GM21381 (cell line): ENCODE measurements around the gene COX5A.

Source experiments
- ATAC-seq: cut with Tn5 transposase; IDR thresholded peaks from one replicate; pipeline ENCODE4 v1.9.1; 2021; ENCODE audit warnings: mild to moderate bottlenecking, moderate library complexity; ENCODE audit not compliant: unreplicated experiment

Gene COX5A

DNA sequence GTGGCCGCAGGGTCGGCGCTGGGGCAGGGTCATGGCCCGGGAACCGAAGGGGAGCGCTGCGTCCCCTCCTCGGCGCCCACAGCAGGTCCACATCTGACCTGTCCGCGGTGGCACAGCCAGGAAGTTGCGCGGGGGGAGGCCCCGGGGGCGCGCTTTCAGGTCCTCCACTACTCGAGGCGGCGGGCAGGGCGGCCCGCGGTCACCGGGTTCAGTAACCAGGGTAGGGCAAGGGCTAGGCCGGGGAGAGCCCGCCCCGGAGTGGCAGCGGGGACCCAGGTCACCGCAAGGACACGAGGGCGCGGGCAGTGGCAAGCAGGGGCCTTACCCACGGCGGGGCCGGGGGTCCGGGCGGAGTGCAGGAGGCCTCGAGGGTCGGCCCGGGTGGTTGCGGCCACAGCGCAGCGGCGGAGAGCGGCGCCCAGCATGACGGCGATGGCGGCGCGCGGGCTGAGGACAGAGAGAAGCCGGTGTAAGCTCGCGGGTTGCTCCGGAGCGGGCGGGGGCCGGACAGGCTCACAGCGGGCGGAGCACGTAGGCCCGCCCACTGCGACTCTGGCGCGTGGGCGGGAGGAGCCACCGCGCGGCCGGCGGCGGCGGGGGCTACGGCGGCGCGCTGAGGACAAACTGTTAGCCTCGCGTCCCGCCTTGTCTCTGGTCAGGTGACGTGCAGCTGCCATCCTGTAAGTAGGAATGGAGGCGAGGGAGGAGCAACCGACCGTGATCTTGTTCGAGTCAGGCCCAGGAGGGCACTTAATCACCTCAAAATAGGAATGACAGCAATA, at the start of gene COX5A:
Gene COX5A, minus strand, starts transcription at position 484 of the 782 bp plus-strand sequence. Its CDS starts 59 bp downstream, at position 425.
- peak; percentile 84 for ATAC-seq

DNA sequence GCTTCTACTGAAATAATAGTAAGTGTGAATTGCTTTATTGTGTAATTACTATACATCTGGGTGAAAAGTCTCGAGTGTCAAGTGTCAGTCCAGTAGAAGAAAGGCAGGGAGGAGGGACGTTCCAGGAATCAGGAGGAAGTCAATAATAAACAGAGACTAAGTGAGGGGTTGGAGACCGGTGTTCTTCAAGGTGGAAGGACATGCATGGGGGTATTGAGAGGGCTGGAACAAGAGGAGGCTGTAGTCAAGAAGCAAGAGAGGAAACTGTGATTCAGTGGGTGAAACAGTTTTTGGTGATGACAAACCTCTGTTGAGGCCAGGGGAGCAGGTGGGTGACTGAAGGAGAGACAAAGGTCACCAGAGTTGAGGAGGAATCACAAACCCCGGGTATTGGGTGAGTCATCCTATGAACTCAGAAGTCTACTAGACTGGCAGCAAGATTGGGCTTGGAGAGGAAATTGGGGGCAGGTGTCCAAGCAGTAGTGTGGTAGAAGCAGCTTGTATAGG, 45.9 kb upstream of the COX5A start:
- ATAC-seq, result no peak

DNA sequence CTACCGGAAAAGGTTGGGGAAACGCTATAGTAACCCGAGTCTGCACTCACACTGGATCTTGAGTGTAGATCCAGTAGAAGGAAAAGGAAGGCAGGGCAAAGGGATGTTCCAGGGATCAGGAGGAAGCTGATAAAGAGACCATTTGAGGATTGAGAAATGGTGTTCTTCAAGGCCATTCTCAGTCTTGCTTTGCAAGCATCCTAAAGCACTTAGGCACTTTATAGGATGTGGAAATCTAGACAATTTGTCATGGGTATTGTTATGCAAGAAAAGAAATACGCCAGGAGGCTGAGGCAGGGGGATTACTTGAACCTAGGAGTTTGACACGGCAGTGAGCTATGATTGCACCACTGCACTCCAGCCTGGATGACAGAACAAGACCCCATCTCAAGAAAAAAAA, 44.3 kb upstream of the COX5A start:
- ATAC-seq, result no peak

DNA sequence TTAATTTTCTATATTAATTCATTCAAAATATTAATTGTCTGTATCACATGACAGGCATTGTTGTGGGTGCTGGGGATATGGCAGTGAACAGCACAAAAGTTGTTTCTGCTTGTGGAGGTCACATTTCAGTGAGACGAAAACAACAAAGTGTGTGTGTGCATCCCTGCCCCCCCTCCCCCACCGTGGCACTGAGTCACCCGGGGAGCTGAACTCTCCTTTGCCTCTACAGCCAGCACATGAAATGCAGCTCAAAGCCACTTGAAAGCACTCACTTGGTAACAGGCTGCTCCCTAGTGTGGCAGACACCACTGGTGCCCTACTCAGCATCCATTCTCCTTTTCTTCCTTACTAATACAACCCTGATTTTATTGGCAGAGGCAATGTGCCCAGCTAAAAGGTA, 40.6 kb upstream of the COX5A start:
- no peak for ATAC-seq

DNA sequence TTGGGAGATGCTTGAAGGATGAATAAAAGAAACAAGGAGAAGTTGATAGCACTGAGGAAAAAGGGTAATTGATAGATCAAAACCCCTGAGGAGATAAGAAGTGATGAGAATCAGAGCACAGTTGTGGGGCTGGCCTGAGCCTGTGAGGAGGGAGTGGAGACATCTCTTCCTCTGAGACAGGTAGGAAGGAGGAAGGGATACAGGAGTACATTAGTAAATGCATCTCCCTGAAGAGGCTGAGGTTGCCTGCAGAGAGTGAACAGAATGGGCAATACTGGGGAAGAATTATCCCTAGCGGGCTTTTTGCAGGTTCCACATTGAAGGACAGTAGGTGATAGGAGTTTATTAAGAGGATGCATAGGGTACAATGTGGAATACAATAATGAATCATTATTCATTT, 40.2 kb upstream of the COX5A start:
- ATAC-seq, result no peak

DNA sequence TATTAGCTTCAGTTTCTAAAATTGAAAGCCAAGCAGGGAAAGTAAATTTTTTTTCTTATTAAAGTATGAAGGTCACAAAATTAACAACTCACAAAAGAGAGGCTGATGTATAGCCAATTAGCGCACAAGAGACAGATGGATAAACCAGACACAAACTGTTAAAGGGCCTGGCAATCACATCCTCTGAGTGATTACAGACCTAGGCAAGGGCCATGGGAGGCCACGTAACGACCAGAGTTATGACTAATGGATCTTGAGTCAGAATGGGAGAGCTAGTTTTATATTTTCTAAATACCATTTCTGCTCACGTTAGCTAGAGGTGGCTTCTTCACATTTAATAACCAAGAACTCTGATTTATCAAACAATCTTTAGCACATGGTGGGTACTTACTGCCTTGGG, 39.7 kb upstream of the COX5A start:
- ATAC-seq, result no peak

DNA sequence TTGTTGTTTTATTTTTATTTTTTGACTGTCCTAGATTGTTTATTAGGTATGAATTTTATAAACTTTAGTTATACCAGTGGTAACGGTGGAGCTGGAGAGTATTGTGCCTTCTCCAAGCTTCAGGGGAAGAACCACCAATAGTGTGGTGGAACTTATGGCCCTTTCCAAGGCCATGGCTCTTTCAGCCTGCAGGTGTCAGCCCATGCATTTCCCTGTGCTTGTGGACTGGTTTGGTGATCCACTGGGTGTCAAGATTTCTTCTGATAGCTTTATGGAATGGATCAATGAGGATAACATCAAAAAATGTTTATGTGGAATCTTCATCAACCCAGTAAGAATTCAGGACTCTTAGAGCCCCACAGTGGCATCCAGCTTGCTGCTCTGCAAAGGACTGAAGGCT, 38.3 kb upstream of the COX5A start:
- ATAC-seq, result no peak

DNA sequence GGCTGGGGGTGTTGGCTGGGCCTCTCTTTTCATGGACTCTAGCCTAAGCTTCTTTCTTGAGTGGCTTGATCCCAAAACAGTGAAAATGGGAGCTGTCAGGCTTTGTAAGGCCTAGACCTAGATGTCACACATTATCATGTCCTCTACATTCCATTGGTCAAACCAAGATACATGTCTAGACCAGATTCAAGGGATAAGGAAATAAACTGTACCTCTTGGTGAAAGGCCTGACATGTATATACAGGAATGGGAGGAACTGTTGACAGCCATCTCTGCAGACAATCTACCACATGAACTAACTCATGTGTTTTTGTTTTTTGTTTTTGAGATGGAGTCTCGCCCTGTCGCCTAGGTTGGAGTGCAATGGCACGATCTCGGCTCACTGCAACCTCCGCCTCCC, 29.8 kb upstream of the COX5A start:
- no peak for ATAC-seq

DNA sequence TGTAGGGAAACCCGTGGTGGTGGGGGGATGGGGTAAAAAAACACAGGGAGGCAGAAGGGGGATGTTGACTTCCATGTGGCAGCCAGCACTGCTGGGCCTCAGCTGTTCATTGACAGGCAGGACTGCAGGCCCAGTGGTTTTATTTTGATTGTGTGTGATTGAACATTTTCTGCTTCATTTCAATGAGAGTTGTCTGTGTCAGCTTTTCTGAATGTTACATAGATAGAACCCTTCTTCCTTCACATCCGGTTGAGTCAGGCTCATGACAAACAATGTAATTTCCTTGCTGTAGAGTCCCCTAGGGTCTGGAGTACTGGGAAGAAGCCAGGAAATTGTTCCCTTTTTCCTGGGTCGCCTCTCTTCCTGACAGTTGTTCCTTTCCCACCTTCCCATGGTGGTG, 26.9 kb upstream of the COX5A start:
- no peak for ATAC-seq

DNA sequence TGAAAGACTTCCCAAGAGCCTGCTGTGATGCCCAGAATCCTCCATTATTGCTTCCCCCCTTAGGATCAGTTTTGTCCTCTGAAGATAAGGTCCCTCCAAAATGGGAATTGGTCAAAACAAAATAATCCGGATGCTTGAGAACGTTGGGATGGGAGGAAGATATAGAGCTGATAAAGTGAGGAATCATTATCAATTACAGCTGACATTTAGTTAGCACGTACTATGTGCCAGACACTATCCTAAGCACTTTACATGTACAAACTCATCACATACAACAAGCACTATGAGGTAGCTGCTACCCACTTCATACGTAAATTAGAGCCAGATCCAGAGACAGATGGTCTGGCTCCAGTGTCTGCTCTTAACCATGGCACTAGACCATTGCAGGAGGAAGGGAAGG, 25.3 kb upstream of the COX5A start:
- no peak for ATAC-seq

DNA sequence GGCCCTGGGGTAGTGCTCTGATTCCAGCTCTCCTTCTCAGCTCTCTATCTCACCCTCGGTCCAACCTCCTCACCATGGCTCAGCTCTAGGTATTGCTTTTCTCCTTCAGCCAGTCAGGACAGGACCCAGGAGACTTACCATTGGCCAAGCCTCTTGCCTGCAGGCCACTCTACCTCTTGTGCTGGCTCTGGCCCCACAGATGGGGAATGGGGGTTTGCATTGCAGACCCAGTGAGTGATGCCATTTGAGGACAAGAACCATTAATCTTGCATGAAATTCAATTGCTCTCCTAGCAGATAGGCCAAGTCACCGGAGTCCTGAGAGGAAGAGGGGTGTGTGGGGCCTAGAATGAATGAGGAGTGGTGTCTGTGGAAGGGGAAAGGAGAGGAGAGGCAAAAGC, 24.8 kb upstream of the COX5A start:
- ATAC-seq, result no peak

DNA sequence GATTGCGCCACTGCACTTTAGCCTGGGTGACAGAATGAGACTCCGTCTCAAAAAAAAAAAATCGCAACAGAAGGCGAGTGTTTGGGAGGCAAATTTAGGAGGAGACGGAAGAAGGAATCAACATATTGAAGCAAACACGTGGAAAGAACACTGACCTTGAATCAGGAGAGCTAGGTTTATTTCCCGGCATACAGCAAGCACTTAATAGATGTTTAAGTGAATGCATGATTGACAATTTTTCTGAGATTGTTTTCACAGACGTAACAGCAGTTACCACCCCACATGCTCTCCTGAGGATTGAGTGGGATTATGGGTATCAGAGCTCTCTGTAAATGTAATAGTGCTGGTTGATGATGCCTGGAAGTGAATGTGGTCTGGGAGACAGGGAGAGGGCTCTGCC, 24.3 kb upstream of the COX5A start:
- ATAC-seq, result no peak

DNA sequence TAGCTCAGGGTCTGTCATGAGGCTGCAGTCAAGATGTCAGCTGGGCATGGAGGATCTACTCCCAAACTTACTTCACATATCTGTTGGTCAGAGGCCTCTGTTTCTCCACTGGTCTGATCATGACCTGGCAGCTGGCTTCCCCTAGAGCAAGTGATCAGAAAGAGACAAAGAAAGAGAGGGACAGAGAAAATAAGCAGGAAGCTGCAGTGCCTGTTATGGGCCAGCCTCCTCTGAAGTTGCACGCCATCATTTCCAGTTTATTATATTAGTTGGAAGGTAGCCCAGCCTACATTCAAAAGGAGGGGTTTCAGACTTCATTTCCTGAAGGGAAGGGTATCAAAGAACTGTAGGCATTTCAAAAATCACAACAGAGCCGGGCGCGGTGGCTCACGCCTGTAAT, 23.7 kb upstream of the COX5A start:
- ATAC-seq, result no peak

DNA sequence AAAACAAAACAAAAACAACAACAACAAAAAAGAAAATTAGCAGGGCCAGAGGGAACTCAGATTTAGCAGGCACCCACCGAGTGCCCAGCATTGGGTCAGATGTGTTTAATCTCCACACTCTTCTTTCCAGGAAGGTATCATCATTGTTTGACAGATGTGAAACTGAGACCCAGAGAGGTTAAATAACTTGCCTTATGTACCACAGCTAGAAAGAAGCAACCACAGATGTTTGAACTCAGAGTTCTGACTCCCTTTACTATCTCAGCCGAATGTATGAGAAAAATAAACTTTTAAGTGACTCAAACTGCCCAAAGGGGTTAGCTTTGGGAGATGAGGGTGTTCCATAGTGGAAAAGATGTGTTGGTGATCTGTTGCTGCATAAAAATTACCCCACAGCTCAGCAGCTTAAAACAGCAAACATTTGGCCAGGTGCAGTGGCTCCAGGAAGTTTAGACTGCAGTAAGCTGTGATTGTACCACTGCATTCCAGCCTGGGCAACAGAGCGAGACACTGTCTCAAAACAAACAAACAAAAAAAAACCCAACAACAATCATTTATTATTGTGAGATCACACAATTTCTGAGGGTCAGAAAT, 23.2 kb upstream of the COX5A start:
- ATAC-seq, result no peak

DNA sequence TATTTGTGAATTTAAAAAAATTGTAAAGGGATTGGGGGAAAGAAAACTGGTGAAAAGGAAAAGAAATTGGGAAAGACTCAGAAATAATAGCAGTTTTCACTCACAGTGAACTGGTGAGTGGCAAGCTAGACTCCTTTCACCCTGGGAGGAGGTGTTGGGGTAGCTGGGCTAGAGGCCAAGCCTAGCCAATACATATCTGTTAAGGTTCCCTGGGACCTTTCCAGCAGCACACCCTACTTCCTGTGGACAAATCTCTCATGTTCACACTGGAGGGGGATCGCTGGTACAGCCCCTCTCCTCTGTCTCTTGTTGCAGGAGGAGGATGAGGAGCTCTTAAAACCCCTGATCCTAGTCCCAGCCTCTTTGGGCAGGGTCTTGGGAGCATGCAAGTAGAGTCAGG, 22.4 kb upstream of the COX5A start:
- no peak for ATAC-seq

DNA sequence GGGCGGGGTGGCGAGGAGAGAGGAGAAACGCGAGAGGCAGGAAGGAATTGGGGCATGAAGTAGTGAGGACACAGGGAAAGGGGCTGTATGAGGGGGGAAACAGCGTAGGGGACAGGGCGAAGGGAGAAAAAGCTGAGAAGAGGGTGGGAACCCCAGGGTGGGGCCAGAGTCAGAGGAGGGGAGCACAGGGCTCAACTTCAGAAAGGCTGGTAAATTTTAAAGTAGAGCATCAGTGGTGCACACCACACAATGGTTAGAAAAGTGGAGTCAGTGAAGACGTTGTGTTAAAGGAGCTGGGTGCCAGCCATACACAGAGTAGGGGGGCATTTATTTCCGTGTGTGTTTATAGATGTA, 21.7 kb upstream of the COX5A start:
- ATAC-seq, result no peak

DNA sequence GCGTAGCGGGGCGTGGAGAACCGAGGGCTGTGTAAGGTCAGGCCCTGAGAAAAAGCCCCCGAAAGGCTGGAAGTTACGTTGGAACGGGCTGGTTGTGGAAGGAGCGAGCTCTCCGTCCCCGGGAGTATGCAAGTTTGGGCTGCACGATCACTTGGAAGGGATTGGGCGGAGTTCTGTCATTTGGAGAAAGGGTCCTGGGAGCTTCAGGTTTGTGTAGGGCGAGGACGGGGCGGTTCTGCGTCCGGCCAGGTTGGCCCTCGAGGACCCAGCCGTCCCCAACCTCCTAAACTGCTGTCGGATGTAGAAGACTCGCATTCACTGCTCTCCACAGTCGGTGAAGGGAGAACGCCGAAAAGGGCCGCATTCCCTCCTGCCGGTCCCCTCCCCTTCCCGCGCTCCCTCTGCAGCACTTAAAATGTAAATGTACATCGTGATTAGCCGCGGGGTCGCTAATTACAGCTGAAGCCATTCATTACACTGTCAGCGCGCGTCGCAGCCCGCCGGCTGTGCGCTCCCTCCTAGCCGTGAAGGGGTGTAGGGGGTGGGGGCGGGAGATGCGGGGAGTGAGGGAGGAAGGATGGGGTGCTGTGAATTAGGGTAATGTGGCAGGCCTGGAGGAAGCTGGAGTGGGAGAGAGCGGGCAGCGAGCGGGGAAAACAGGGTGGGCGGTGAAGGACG, 21.2 kb upstream of the COX5A start:
- no peak for ATAC-seq

DNA sequence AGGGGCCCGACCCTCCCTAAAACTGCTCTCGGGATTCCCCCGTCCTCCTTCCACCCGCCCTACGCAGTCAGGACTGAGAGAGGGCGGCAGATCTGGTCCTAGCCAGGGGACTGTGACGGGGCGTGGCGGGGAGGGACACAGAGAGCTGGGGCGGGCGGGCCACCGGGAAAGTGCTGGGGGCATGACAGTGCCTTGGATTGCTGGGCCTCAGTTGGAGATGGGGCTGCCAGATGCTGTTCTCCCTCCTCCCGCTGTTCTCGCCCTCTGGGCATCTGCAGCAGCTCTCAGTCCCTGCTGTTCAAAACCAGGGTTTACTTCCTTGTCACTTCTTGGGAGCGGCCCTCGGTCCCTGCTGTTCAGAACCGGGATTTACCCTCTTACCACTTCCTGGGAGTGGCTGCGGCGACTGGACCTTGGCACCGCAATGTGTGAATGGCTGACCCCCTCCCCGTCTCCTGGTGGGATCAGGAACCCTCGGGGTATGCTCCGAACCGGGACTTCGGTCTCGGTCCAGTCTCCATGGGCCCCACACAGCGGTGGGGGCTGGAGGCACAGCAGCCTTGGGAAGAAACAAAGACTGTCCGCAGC, 20.5 kb upstream of the COX5A start:
- no peak for ATAC-seq

DNA sequence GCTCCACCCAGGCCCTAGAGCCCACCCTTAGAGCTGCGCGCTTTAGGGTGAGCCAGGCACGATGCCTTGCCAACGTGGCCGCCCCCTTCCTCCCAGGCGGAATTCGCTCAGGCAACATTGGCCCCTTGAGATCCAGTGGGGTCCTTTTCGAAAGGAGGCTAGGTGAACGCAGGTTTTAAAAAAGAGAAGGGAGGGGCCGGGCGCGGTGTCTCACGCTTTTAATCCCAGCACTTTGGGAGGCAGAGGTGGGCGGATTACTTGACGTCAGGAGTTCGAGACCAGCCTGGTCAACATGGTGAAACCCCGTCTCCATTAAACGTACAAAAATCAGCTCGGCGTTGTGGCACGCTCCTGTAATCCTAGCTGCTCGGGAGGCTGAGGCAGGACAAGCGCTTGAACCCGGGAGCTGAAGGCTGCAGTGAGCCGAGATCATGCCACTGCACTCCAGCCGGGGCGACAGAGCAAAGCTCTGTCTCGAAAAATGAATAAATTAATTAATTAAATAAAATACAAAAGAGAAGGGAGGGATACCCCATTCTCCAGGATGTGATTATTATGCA, 19.7 kb upstream of the COX5A start:
- ATAC-seq, result no peak

DNA sequence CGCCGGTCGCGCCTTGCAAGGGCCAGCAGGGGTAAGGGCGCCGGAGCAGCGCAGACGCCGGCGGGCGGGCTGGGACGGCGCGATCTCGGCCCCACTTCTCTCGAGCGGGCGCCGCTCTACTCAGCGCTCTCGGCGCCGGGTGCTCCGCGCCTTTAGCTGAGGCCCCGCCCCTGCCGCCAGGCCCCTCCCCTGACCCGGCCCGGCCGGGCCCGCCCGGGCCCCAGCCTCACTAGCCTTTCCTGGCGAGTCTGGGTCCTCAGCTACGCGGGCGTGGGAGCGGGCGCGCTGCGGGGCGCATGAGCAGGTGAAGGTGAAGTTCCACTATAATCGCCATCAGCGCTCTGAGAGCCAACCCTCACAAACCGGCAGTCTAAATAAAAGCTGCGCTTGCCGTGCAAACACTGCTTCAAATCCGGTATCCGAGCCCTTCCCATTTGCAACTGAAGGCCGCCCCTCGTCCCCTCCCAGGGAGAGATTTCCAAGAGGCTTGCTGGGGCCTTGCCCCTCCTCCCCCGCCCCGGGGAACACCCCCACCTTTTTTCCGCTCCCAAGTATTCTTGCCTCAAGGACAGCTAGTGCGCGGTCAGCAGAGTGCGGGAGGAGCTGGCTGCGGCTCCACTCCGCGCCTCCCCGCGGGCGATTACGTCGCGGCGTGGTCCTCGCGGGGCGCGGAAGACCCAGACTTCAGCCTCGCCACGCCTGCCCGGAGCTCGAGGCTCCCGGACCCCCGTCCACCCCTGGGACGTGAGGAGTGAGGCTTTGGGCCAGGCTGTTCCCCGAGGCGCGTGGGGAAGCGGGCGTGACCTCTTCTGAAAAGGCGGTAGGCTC, 19.0 kb upstream of the COX5A start, which contains the start of gene RPP25:
Gene RPP25, minus strand, starts transcription at position 125 of the 828 bp plus-strand sequence. CDS start 189 bp downstream, outside the sequence.
- peak; percentile 74 for ATAC-seq
